Measurements from ENCODE around the gene FBXL19. TPM values are rescaled to one million over a fixed set of nuclear protein-coding genes. Genes with fewer than 3 reads are reported as not detected.

FBXL19 gene
- total and polyA plus RNA-seq, 9 of the 15 experiments (the other 6 are each of a cell fraction or from before 2014, with no cell fraction given), result 0.13 to 48.0 (median 13.5) TPM; not detected in 1

- TF ChIP-seq EWSR1 (IDR thresholded peaks at IDR 0.05; ENCODE audit: borderline replicate concordance, low read depth, partially characterized antibody), result no peak
- TF ChIP-seq BDP1 (IDR thresholded peaks at IDR 0.05; ENCODE audit: insufficient read depth, insufficient read length), result no peak
- TF ChIP-seq HMGXB4 (CRISPR knock-in tag; IDR thresholded peaks at IDR 0.05), result peak; percentile 90; the same call in 1 of the 2 replicates
- peak; percentile 96 for TF ChIP-seq CREM (IDR thresholded peaks at IDR 0.05; ENCODE audit: low read depth)
- no peak for TF ChIP-seq KDM1A (IDR thresholded peaks at IDR 0.05)
- TF ChIP-seq ELK3 (CRISPR knock-in tag; IDR thresholded peaks at IDR 0.05), result no peak
- peak; percentile 95 for TF ChIP-seq CREB1 (IDR thresholded peaks at IDR 0.05)
- TF ChIP-seq CREB1 (CRISPR knock-in tag; IDR thresholded peaks at IDR 0.05), result peak; percentile 97
- no peak for TF ChIP-seq ZNF764 (CRISPR knock-in tag; IDR thresholded peaks at IDR 0.05; ENCODE audit: low read depth)
- TF ChIP-seq SAFB2 (IDR thresholded peaks at IDR 0.05; ENCODE audit: borderline replicate concordance, low read depth, low read length, severe bottlenecking), result no peak
- TF ChIP-seq ZBTB17 (CRISPR knock-in tag; IDR thresholded peaks at IDR 0.05), result no peak
- TF ChIP-seq CTBP1 (IDR thresholded peaks at IDR 0.05; ENCODE audit: borderline replicate concordance), result no peak
- no peak for TF ChIP-seq ZKSCAN1 (IDR thresholded peaks at IDR 0.05; ENCODE audit: low read depth, low read length)
- TF ChIP-seq SNAPC5 (CRISPR knock-in tag; IDR thresholded peaks at IDR 0.05), result no peak
- no peak for TF ChIP-seq NFATC3 (IDR thresholded peaks at IDR 0.05)
- TF ChIP-seq ZNF23 (CRISPR knock-in tag; IDR thresholded peaks at IDR 0.05), result no peak
- TF ChIP-seq ZC3H4 (CRISPR knock-in tag; IDR thresholded peaks at IDR 0.05; ENCODE audit: borderline replicate concordance), result no peak
- no peak for TF ChIP-seq THRAP3 (IDR thresholded peaks at IDR 0.05; ENCODE audit: borderline replicate concordance)
- TF ChIP-seq STAT5A (IDR thresholded peaks at IDR 0.05; ENCODE audit: borderline replicate concordance, low read length), result no peak; the same call in 1 of the 2 replicates
- TF ChIP-seq CSDE1 (IDR thresholded peaks at IDR 0.05), result no peak
- no peak for TF ChIP-seq ATF3 (IDR thresholded peaks at IDR 0.05)
- no peak for TF ChIP-seq ATF3 (CRISPR knock-in tag; conservative IDR thresholded peaks at IDR 0.05)
- no peak for TF ChIP-seq ZNF668 (CRISPR knock-in tag; IDR thresholded peaks at IDR 0.05)
- peak; percentile 93 for TF ChIP-seq MTA1 (IDR thresholded peaks at IDR 0.05; ENCODE audit: borderline replicate concordance)
- no peak for TF ChIP-seq HNRNPK (IDR thresholded peaks at IDR 0.05; ENCODE audit: low read depth, low read length, poor library complexity, severe bottlenecking)
- TF ChIP-seq MITF (IDR thresholded peaks at IDR 0.05), result no peak
- no peak for TF ChIP-seq SMARCA5 (IDR thresholded peaks at IDR 0.05)
Measured at GRCh38 chr16:30957456-30958174, 34.2 kb downstream of the FBXL19 start, which contains the start of gene SETD1A (continued).

All from K562 (cell line).